ENCODE results near the gene KRT9. TPM values are rescaled to one million over a fixed set of nuclear protein-coding genes. Genes with fewer than 3 reads are reported as not detected.

Gene KRT9
- total and polyA plus RNA-seq, 9 of the 15 experiments (the other 6 are each of a cell fraction or from before 2014, with no cell fraction given) = 0.03 TPM; not detected in 8

GRCh38 chr17:41519501-41520224 is 52.2 kb downstream of the KRT9 start:
- no TSS peak for BruUV-seq (replicated peaks)
- Histone ChIP-seq H3K36me3 (ENCODE audit: control insufficient read depth, insufficient read depth, low read length) (peaks cover 20% of the 10 kb centered on the region; the same call in 1 of the 3 replicates), H3K27ac (ENCODE audit: extremely low read depth, low read depth, low read length) (no peak overlapping the region)
- TF ChIP-seq BRD4 (IDR thresholded peaks at IDR 0.05) (no peak), CBFA2T2 (conservative IDR thresholded peaks at IDR 0.05) (peak; percentile 42), ZNF217 (CRISPR knock-in tag; IDR thresholded peaks at IDR 0.05) (no peak), ELF1 (tag; IDR thresholded peaks at IDR 0.05) (no peak), MEIS2 (IDR thresholded peaks at IDR 0.05; ENCODE audit: partially characterized antibody) (peak; percentile 78), CBFA2T3 (IDR thresholded peaks at IDR 0.05) (peak; percentile 65), ZNF274 (IDR thresholded peaks at IDR 0.05; ENCODE audit: borderline replicate concordance, low read depth, low read length) (no peak), ARID1B (IDR thresholded peaks at IDR 0.05) (peak; percentile 33; the same call in 1 of the 2 replicates), HNRNPH1 (optimal IDR thresholded peaks at IDR 0.05; ENCODE audit: low read depth, low read length) (no peak), RBM17 (IDR thresholded peaks at IDR 0.05; ENCODE audit: borderline replicate concordance, low read depth, low read length) (no peak), SRSF7 (optimal IDR thresholded peaks at IDR 0.05; ENCODE audit: low read depth, low read length) (no peak), EWSR1 (IDR thresholded peaks at IDR 0.05; ENCODE audit: borderline replicate concordance, low read depth, partially characterized antibody) (no peak), ZC3H11A (IDR thresholded peaks at IDR 0.05; ENCODE audit: low read depth, low read length) (no peak), EP300 (IDR thresholded peaks at IDR 0.05; ENCODE audit: low read length) (no peak), TFAM (CRISPR knock-in tag; conservative IDR thresholded peaks at IDR 0.05) (no peak), ZNF696 (CRISPR knock-in tag; conservative IDR thresholded peaks at IDR 0.05) (no peak), ATF3 (IDR thresholded peaks at IDR 0.05) (no peak), ATF3 (CRISPR knock-in tag; conservative IDR thresholded peaks at IDR 0.05) (no peak)
- TF ChIP-seq, protein P1, sequence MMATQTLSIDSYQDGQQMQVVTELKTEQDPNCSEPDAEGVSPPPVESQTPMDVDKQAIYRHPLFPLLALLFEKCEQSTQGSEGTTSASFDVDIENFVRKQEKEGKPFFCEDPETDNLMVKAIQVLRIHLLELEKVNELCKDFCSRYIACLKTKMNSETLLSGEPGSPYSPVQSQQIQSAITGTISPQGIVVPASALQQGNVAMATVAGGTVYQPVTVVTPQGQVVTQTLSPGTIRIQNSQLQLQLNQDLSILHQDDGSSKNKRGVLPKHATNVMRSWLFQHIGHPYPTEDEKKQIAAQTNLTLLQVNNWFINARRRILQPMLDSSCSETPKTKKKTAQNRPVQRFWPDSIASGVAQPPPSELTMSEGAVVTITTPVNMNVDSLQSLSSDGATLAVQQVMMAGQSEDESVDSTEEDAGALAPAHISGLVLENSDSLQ (IDR thresholded peaks at IDR 0.05) = peak; percentile 66; the same call in 1 of the 2 replicates

More at GRCh38 chr17:41519501-41520224, 52.2 kb downstream of the KRT9 start:
- intact Hi-C loops (cut with micrococcal nuclease) (no loop called here), in situ Hi-C loops (cut with MboI) (no loop called here)
- ChIA-PET POLR2A (interaction anchor here (0.6 to 1.9 kb wide), 3 partner anchors 9 to 10 kb away, joined by 3 to 12 read pairs (median 3); partner anchors contain the start of gene KRT19), CTCF (ENCODE audit: low intra/inter-chr PET ratio) (no interaction called here)
- Histone ChIP-seq H3K9me3 (replicated peaks; ENCODE audit: control insufficient read depth, insufficient read depth, low read depth, low read length) (no peaks in the 10 kb centered on the region), H3K9ac (ENCODE audit: insufficient read depth in 1 of 2, low read depth in 2 of 2, low read length in 2 of 2) (peak overlapping the region in 1 of 2 experiments; percentile 61; a peak in 2 of 4 replicates), H3K9me1 (ENCODE audit: control insufficient read depth, insufficient read depth, low read length) (no peaks in the 10 kb centered on the region), H3K4me3 (no peak overlapping the region), H3K4me2 (ENCODE audit: insufficient read depth, low read length) (no peak overlapping the region), H4K20me1 (replicated peaks; ENCODE audit: control insufficient read depth, insufficient read depth, low read length) (no peaks in the 10 kb centered on the region), H3K4me1 (replicated peaks in 1 of 2; ENCODE audit: control insufficient read depth in 2 of 2, insufficient read depth in 2 of 2, low read length in 2 of 2) (peaks cover 39 to 62% of the 10 kb centered on the region in 2 experiments), H3K79me2 (ENCODE audit: control insufficient read depth, insufficient read depth, low read length) (no peaks in the 10 kb centered on the region), H3K27me3 (ENCODE audit: control insufficient read depth in 2 of 2, insufficient read depth in 2 of 2, low read length in 2 of 2) (no peaks in the 10 kb centered on the region), H2AFZ (ENCODE audit: low read depth, low read length) (no peak overlapping the region)
- peak; percentile 82 for FAIRE-seq
- 5% methylated on average over 9 of the region's 11 CpGs for WGBS (ENCODE audit: insufficient coverage, low coverage, missing lambda C conversion rate)
- peak in 3 of 4 experiments; percentile 29 to 70 (median 54) for DNase-seq (ENCODE audit: extremely low read depth in 1 of 4, low spot score in 3 of 4)
- peak; percentile 6; the same call in 2 of the 3 replicates for ATAC-seq
